GM08714 (cell line): ENCODE results near the gene VWA1.
A peak's percentile ranks its signal among the peaks of the same experiment; 100 is the strongest.
"Not testable (repeated sequence)": the region's sequence is repeated elsewhere in the genome, so short reads cannot be mapped to it uniquely, and the experiment has no call there.

Source experiments
- H3K4me3 ChIP-seq: fragments of 200-500 bp; sonication (Bioruptor generic); 2 replicates; pipeline ENCODE4 v1.5.1; 2014; ENCODE audit warnings: mild to moderate bottlenecking, low read length, inconsistent platforms
- ZNF274 ChIP-seq: IDR thresholded peaks from 2 replicates; pipeline ENCODE4 v1.6.1; 2012; ENCODE audit warnings: mild to moderate bottlenecking, low read depth, low read length

VWA1 gene

DNA sequence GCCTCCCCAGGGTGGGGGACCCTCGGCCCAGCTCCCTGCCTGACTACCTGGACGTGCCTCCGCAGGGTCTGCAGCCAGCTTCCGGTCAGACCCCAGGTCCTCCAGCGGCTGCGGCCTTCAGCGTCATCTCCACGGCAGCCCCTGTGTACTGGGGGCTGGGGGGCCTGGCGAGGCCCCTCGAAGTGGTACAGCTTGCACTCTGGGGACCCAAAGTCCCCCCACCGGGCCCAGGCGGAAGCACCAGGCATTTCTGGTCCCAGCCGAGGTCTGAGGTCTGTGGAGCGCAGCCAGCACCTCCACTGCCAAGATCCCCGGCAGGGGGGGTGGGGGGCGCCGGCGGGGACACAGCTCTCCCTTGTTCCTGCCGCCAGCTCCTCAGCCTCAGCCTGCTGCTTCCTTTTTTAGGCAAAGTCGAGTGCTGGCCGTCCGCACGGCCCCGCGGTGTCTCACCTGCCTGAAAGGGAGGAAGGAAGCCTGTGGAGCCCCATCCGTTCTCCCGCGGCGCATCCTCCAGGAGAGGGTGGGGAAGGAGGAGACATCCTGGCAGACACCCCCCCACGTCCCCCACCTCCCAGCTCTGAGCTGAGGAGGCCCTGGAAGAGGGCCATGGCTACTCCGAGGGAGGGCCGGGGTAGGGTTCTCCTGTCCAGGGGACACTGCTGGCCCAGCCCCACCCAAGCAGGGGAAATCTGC lies 1.2 kb upstream of the VWA1 start:
- TF ChIP-seq ZNF274 = no peak
- no peak overlapping the region for H3K4me3 ChIP-seq

DNA sequence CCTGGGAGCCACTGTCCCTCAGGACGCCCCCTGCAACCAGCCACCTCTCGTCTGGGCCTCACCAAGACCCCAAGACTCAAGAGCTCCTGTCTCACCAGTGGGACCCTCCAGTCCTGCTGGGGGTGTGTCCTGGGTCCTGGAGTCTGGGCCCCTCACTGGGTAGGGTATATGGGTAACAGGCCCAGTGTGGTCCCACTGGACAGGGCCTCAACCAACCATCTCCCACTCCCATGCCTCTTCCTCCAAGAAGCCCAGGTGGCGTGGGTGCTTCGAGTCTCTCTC lies 725 bp upstream of the VWA1 start:
- no peak for TF ChIP-seq ZNF274
- H3K4me3 ChIP-seq = no peak overlapping the region

DNA sequence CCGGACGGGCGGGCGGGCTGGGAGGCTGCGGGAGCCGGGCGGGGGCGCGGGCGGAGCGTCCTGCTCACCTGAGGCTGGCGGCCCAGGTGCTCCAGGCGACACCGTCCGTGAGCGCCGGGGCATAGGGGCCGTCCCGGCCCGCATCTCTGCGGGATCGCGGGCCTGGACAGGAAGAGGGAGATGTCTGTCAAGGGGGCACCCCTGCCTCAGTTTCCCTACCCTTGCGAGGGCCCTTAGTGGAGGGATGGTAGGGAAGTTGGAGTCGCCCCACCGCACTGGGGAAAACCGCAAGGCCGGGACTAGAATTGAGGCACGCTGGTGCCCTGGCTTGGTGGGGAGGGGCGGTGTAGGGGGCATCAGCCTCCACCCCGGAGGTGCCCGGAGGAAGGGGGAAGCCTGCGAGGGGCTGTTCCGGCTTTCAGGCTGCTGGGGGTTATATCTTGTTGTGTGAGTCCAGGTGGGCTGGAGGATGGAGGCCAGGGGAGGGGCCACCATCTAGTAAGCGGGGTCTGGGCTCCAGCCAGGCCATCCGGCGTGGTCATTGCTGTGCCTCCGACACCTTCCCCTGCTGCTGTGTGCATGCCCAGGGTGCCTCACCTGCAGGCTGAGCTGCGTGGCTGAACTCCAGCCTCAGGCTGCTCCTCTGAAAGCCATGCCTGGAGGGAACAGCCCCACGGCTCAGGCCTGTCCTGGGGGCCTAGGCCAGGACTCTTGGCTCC lies 580 bp downstream of the VWA1 start:
- TF ChIP-seq ZNF274 = no peak
- peak overlapping the region; percentile 31; the same call in 1 of the 2 replicates for H3K4me3 ChIP-seq

DNA sequence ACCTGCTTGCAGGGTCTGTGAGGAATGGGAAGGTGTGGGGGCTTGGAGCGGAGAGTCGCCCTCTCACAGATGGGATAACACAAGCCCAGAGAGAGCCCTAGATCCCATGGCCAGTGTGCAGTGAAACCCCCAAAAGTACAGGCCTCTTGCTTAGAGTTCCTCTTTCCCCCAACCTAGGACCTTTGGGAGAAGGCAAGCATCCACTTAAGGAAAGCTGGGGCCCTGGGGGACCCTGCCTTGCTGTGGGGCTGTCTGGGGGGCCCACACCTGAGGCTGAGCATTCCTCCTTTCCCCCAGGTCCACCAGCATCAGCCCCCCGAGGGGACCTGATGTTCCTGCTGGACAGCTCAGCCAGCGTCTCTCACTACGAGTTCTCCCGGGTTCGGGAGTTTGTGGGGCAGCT lies 1.1 kb downstream of the VWA1 start:
- no peak overlapping the region for H3K4me3 ChIP-seq
- no peak for TF ChIP-seq ZNF274

DNA sequence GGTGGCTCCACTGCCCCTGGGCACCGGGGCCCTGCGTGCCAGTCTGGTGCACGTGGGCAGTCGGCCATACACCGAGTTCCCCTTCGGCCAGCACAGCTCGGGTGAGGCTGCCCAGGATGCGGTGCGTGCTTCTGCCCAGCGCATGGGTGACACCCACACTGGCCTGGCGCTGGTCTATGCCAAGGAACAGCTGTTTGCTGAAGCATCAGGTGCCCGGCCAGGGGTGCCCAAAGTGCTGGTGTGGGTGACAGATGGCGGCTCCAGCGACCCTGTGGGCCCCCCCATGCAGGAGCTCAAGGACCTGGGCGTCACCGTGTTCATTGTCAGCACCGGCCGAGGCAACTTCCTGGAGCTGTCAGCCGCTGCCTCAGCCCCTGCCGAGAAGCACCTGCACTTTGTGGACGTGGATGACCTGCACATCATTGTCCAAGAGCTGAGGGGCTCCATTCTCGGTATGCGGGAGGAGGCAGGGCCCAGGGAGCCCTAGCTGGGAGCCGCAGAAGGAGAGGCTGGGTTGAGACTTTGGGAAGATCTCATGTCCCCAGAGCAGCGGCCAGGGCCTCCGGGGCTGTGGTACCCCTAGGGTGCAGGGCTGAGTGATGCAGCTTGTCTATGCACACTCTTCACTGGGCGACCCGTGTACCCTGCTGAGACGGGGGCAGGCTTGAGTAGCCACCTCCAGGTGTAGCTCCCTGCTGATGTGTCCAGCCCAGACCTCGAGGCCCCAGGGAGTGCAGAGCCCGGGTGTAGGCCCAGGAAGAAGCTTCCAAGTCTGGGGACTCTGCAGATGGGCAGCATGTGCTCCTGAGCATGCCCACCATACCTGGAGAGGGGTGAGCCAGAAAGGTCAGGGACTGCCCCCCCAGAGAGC lies 1.8 kb downstream of the VWA1 start:
- TF ChIP-seq ZNF274 = no peak
- H3K4me3 ChIP-seq = no peak overlapping the region

DNA sequence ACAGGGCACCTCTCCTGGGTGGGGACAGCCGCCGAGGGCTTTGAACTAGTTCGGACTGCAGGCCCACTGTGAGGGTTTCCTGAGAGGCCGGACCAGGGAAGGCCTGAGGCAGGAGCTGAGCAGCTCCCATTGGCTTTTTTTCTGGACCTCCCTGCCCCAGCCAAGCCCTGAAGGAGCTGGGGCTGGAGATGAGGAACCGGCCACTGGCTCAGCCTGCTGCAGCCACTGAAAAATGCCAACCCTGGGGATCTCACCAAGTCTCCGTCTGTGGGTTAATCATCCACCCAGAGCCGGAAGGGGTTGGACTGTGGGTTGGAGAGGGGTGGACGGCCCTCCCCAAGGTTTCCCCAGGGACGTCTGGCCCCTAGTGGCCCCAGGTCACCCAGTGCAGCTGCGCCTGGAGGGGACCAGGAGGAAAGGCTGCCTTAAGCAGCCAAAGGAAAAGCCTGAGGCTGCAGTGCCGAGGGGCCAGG lies 2.5 kb downstream of the VWA1 start:
- H3K4me3 ChIP-seq = no peak overlapping the region
- TF ChIP-seq ZNF274 = no peak

DNA sequence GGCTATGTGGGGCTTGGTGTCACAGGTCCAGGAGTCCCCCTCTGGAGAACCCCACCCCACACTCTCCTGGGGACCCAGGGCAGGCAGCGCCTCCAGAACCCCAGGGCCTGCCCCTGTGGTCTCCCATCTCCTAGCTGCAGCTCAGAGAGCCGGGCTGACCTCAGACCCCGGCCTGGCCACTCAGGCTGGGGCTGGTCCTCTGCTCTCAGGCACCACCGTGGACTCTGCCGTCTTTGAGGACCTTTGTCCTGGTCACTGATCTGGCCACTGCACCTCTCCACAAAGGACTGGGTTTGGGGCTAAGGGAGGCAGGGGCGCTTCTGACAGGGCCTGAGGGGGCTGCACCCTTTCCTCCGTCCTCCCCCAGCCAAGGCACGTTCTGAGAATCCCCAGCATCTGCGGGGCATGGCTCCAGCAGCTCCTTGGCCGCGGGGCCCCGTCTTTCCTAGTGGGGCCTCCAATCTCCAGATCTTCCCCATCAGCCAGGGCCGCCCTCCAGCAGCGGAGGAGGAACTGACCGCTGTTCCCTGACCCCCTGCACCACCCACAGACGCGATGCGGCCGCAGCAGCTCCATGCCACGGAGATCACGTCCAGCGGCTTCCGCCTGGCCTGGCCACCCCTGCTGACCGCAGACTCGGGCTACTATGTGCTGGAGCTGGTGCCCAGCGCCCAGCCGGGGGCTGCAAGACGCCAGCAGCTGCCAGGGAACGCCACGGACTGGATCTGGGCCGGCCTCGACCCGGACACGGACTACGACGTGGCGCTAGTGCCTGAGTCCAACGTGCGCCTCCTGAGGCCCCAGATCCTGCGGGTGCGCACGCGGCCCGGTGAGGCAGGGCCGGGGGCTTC lies 3.3 kb downstream of the VWA1 start:
- no peak overlapping the region for H3K4me3 ChIP-seq
- TF ChIP-seq ZNF274 = no peak

DNA sequence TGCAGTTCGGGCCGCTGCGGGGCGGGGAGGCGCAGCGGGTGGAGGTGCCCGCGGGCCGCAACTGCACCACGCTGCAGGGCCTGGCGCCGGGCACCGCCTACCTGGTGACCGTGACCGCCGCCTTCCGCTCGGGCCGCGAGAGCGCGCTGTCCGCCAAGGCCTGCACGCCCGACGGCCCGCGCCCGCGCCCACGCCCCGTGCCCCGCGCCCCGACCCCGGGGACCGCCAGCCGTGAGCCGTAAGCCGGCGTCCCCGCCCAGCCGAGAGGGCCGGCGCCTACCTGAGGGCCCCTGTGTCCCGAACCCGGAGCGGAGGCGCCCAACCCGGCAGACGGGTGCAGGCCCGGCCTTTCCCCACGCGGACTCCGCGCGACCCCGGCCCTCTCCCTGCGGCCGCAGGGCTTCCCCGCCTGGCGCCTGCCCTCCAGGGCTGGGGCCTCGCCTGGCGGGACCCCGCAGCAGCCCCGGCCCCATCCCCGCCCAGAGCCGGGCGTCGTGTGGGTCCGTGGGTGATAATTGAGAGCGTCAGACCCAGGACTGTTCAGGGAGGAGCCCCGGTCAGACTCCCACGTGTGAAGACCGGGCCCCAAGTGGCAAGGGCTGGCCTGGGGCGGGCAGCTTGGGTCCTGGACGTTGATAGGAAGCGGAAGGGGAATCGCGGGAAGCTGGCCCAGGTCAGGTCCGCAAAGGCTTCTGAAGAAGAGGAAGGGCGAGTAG lies 4.2 kb downstream of the VWA1 start:
- no peak for TF ChIP-seq ZNF274
- H3K4me3 ChIP-seq = no peak overlapping the region

DNA sequence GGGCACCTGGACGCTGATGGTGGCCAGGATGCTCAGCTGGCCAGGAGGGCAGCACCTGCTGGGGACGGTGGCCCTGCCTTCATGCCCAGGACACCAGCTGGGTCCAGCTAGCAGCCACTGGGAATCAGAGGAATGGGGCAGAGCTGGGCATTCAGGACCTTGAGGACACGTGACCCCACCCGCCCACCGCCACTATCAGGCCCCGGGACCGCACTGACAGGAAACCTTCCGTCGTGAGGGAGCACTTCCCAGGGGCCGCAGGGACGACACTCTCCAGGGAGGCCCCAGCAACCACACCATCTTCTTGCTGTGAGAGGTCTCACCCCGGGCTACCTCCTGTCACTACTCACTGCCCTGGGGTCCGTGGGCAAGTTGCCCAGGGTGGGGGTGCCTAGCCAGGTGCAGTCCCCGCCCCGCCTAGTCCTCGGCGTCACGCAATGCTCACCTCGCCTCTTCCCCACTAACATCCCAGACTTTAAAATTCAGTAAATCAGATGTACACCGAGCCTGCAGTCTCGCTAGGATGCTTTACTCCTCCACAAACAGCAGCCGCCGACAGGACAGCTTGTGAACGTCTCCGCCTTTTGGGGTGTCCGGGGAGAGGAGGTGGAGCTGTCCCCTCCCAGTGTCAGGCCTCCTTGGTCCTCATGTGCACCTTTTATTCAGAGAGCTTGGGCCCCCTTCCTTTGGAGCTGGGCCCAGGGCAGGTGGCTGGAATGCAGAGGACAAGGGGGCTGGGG lies 4.9 kb downstream of the VWA1 start:
- H3K4me3 ChIP-seq = no peak overlapping the region
- TF ChIP-seq ZNF274 = no peak

DNA sequence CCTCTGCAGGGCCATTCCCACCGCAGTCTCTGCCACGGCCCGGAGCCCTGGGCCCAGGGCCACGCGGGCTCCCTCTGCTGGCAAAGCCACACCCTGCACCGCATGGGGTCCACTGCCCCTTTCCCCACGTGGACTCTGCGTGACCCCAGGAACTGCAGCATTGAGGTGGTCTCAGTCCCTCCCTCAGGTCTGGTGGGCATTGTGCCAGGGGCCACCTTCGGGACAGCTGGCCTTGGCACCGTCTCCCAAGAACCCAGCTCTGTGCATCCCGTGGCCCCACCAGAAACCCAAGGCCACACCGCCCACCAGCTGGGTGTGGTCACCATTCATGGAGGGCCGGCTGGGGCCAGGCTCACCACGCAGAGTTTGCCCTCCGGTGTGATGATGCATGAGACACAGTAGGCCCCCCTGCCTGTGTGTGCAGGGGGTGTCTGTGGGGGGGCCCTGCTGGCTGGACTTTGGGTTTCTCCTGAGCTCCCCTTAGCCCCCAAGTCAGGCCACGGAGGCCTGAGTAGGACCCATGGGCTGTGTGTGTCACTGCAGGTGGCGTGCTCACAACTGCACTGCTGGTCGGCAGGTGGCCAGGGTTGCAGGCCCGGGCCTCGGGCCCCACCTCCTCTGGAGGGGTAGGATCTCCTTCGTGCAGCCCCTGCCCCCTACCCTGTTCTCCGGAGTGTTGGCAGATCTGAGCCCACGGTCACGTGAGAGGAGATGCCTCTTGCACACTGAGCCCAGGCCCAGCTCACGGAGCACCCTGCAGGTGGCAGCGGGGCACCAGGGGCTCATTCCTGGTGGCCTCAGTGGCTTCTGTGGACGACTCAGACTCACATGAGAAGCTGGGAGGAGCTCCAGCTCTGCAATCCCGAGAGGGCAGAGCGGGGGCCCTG lies 5.8 kb downstream of the VWA1 start:
- TF ChIP-seq ZNF274 = no peak
- H3K4me3 ChIP-seq = no peak overlapping the region

DNA sequence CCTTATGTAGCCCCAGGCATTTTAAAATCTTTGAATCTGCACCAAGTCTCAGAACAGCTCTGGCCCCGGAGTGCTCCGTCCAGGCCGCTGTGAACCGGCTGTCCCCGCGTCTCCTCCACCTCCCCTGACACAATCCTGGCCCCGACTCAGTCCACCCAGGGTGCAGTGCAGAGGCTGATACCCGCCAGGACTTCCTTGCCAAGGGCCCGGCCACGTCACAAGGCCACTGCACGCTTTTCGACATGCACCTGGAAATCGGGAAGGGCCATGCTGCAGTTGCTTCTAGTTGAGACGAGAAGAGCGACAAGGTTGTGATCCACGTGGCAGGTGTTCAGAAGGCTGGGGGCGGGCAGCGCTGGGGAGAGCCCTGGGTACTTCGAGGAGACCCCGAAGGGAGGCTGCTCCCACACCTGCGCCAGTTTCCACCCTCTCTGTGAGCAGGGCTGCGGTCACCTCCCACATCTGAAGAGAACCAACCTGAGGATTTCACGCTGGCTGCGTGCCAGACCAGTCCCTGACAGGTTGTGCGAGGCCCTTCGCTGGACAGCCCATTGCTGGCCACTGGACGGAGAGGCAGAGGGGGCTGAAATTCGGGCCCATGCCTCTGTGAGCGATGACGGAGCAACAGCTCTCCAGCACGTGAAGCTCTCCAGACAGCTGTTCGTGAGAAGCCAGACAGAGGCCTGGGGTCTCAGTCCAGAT lies 6.7 kb downstream of the VWA1 start:
- H3K4me3 ChIP-seq = no peak overlapping the region
- TF ChIP-seq ZNF274 = no peak

DNA sequence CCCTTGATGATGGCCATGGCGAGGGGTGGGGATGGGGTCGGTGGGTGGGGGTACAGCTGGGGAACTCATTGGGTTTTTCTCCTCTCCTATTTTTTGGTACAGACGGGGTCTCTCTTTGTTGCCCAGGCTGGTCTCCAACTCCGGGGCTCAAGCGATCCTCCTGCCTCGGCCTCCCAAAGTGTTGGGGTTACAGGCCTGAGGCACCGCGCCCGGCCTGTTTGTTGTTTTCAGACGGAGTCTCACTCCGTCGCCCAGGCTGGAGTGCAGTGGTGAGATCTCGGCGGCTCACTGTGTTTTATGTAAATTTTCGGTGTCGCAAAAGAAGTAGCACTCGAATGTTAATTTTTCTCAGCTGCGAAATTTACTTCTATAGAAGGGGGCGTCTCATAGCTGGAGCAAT lies 11.1 kb downstream of the VWA1 start:
- H3K4me3 ChIP-seq = not testable (repeated sequence)
